Esophagus muscularis mucosa (tissue), 4 donors: Measurements from ENCODE around the gene COQ2. TPM values are rescaled to one million over a fixed set of nuclear protein-coding genes. Genes with fewer than 3 reads are reported as not detected.

Source experiments
- DNase-seq: peaks from one replicate; pipeline ENCODE4 v3.0.0-alpha.2; 2017; ENCODE audit errors: extremely low spot score
- H3K27ac ChIP-seq, 4 donors: fragments of 200-600 bp; sonication (generic); replicated peaks in 1 of 4; 1 replicate in 3 of 4; 2 replicates in 1 of 4; pipeline ENCODE4 v1.5.1; 2016 to 2019; ENCODE audit warnings: mild to moderate bottlenecking in 1 of 4
- H3K27me3 ChIP-seq, 4 donors: fragments of 200-600 bp; sonication (generic); one replicate each; pipeline versions ENCODE4 v1.5.1 to v1.6.0; 2016 to 2019
- H3K36me3 ChIP-seq, 4 donors: fragments of 200-600 bp; sonication (generic); one replicate each; pipeline ENCODE4 v1.5.1; 2016 to 2019
- H3K4me1 ChIP-seq, 4 donors: fragments of 200-600 bp; sonication (generic); one replicate each; pipeline ENCODE4 v1.5.1; 2016 to 2019
- H3K4me3 ChIP-seq, 4 donors: fragments of 200-600 bp; sonication (generic); 1 replicate in 2 of 4; 2 replicates in 2 of 4; pipeline ENCODE4 v1.5.1; 2016 to 2019; ENCODE audit warnings: mild to moderate bottlenecking in 4 of 4, moderate library complexity in 1 of 4
- H3K9me3 ChIP-seq, 4 donors: fragments of 200-600 bp; sonication (generic); 1 replicate in 3 of 4; 2 replicates in 1 of 4; pipeline ENCODE4 v1.5.1; 2016 to 2019
- EP300 ChIP-seq: sonication (generic); formaldehyde crosslinking; IDR thresholded peaks from one replicate; pipeline ENCODE4 v1.6.1; 2017; ENCODE audit warnings: antibody characterized with exemption
- POLR2A ChIP-seq: fragments of 450-650 bp; IDR thresholded peaks from one replicate; pipeline ENCODE4 v1.6.1; 2017; ENCODE audit warnings: antibody characterized with exemption, moderate library complexity, mild to moderate bottlenecking, low read depth
- POLR2AphosphoS5 ChIP-seq, 2 donors: sonication (generic); formaldehyde crosslinking; IDR thresholded peaks; one replicate each; pipeline ENCODE4 v1.6.1; 2017; ENCODE audit warnings: antibody characterized with exemption in 2 of 2
- WGBS: methylation state at CpG from one replicate; pipeline ENCODE4 v1.1.5; 2018; 5-methylcytosine and 5-hydroxymethylcytosine counted together
- intact Hi-C: fragments of 100-400 bp; cut with DNase I; formaldehyde crosslinking; loops from one replicate; pipeline ENCODE4 v1.15.1; 2023
- total RNA-seq, 4 donors: library from RNA; depleted of rRNA; stranded (reverse); fragments of >200 nt; gene quantifications; one replicate each; pipeline versions ENCODE4 v1.1.0 to v1.2.1, GENCODE V29; 2016
- TF ChIP-seq, protein P1 (sequence below), 3 experiments: fragments of 200-600 bp in 2 of 3; fragments of 450-650 bp in 1 of 3; sonication (generic) in 2 of 3; IDR thresholded peaks; one replicate each; pipeline ENCODE4 v1.5.1; 2017 to 2019; ENCODE audit warnings: antibody characterized with exemption in 3 of 3, mild to moderate bottlenecking in 2 of 3, moderate library complexity in 1 of 3

COQ2 gene
- total RNA-seq, 4 donors from 2014 or later, result 4.6 to 6.5 (median 5.4) TPM

DNA sequence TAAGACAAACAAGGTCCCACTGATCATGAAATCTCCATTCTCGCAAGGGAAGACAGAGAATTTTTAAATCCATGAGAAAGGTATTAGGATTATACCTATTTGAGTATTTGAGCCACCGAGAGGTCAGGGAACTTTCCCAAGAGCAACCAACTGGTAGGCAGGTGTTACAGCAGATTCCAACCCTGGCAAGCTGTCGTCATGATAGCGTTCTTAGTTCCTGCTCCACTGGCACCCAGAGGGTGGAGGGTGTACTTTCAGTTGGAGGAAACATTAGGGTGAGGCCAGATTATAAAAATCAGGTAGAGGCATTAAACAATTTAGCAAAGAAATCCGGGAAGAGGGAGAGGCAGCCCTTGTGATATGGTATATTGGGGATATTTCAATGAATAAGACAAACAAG is 23.3 kb downstream of the COQ2 start:
- intact Hi-C loops, result loop anchor here (5.0 kb wide), 1 partner anchor 184 kb away; no protein-coding TSS in a partner anchor
- Histone ChIP-seq H3K4me1 (peaks cover 4 to 17% (median 15%) of the 10 kb centered on the region in 4 donors), H3K27ac (no peak overlapping the region), H3K4me3 (no peak overlapping the region), H3K9me3 (no peaks in the 10 kb centered on the region), H3K36me3 (peaks cover 0 to 21% (median 8%) of the 10 kb centered on the region in 4 donors), H3K27me3 (no peaks in the 10 kb centered on the region)
- TF ChIP-seq POLR2A (no peak), POLR2AphosphoS5 (IDR thresholded peaks at IDR 0.05) (no peak), EP300 (no peak)
- TF ChIP-seq, protein P1, sequence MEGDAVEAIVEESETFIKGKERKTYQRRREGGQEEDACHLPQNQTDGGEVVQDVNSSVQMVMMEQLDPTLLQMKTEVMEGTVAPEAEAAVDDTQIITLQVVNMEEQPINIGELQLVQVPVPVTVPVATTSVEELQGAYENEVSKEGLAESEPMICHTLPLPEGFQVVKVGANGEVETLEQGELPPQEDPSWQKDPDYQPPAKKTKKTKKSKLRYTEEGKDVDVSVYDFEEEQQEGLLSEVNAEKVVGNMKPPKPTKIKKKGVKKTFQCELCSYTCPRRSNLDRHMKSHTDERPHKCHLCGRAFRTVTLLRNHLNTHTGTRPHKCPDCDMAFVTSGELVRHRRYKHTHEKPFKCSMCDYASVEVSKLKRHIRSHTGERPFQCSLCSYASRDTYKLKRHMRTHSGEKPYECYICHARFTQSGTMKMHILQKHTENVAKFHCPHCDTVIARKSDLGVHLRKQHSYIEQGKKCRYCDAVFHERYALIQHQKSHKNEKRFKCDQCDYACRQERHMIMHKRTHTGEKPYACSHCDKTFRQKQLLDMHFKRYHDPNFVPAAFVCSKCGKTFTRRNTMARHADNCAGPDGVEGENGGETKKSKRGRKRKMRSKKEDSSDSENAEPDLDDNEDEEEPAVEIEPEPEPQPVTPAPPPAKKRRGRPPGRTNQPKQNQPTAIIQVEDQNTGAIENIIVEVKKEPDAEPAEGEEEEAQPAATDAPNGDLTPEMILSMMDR (IDR thresholded peaks at IDR 0.05), result no peak
- 88% methylated on average over 5 of the region's 5 CpGs for WGBS
- no peak for DNase-seq

DNA sequence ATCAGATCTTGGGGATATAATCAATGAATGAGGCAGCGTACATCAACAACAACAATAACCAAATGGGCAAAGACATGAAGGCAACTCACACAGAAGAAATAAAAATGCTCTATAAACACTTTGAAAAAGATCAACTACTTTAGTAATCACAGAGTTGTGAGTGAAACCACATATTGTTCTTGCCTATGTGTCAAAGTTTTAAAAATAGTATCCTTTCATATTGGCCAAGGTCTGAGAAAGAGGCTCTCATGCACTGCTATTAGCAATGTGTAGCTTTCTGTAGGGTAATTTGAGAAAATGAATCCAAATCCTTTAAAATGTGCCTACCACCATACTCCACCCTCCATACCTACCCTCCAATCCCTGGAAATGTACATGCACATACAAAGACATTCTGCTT is 25.0 kb downstream of the COQ2 start:
- no peak overlapping the region for H3K4me3 ChIP-seq
- H3K27me3 ChIP-seq, result no peaks in the 10 kb centered on the region
- intact Hi-C loops, result no loop called here
- peaks cover 4 to 28% (median 23%) of the 10 kb centered on the region in 4 donors for H3K4me1 ChIP-seq
- no peaks in the 10 kb centered on the region for H3K9me3 ChIP-seq
- TF ChIP-seq, protein P1 (IDR thresholded peaks at IDR 0.05), result no peak
- TF ChIP-seq POLR2A (no peak), EP300 (no peak), POLR2AphosphoS5 (IDR thresholded peaks at IDR 0.05) (no peak)
- H3K36me3 ChIP-seq, result peaks cover 0 to 10% (median 4%) of the 10 kb centered on the region in 4 donors
- WGBS, result 96% methylated on average over 1 of the region's 1 CpG
- no peak for DNase-seq
- no peak overlapping the region for H3K27ac ChIP-seq

DNA sequence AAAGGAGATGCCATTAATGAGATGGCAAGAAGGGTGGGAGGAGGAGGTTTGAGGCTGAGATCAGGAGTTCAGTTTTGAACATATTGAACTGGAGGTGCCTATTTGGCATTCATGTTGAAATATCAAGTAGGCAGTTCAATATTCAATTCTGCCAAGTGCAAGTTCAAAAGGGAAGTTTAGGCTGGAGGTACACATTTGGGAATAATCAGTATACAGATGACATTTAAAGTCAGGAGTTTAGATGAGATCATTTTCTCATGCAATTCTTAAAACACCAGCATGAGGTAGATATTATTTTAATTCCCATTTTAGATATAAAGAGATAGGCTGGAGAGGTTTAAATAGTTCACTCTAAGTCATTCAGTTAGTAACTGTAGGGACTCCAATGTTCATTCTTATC is 26.1 kb downstream of the COQ2 start:
- intact Hi-C loops, result no loop called here
- TF ChIP-seq, protein P1 (IDR thresholded peaks at IDR 0.05), result no peak
- TF ChIP-seq POLR2AphosphoS5 (IDR thresholded peaks at IDR 0.05), result no peak
- no peak for TF ChIP-seq EP300
- no peak for TF ChIP-seq POLR2A
- Histone ChIP-seq H3K4me3 (no peak overlapping the region), H3K4me1 (peaks cover 4 to 28% (median 23%) of the 10 kb centered on the region in 4 donors), H3K36me3 (peaks cover 0 to 5% (median 4%) of the 10 kb centered on the region in 4 donors), H3K27ac (no peak overlapping the region), H3K27me3 (no peaks in the 10 kb centered on the region), H3K9me3 (no peaks in the 10 kb centered on the region)
- no peak for DNase-seq

DNA sequence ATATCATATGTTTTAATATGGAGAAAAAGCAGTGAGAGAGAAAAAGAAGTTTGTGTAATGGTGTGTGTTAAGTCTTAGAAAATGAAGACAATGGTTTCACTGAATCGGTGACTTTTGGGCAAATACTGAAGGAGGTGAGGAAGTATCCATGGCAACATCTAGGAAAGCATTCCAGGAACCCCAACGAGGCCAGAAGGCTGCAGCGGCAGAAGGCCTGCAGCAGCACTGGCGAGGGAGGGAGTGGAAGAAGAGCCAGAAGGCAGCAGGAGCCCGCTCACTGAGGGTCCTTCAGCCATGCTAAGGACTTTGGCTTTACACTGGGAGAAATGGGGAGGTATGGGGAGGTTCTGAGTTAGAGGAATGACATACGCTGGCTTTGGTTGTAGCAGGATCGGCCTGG is 26.8 kb downstream of the COQ2 start:
- TF ChIP-seq EP300 (no peak), POLR2A (no peak), POLR2AphosphoS5 (IDR thresholded peaks at IDR 0.05) (no peak)
- TF ChIP-seq, protein P1 (IDR thresholded peaks at IDR 0.05), result no peak
- DNase-seq, result no peak
- Histone ChIP-seq H3K9me3 (no peaks in the 10 kb centered on the region), H3K36me3 (peaks cover 0 to 5% (median 0%) of the 10 kb centered on the region in 4 donors), H3K4me3 (no peak overlapping the region), H3K4me1 (peaks cover 4 to 28% (median 23%) of the 10 kb centered on the region in 4 donors), H3K27me3 (no peaks in the 10 kb centered on the region), H3K27ac (peak overlapping the region in 1 of 4 donors; percentile 71)
- 93% methylated on average over 7 of the region's 7 CpGs for WGBS
- intact Hi-C loops, result no loop called here

DNA sequence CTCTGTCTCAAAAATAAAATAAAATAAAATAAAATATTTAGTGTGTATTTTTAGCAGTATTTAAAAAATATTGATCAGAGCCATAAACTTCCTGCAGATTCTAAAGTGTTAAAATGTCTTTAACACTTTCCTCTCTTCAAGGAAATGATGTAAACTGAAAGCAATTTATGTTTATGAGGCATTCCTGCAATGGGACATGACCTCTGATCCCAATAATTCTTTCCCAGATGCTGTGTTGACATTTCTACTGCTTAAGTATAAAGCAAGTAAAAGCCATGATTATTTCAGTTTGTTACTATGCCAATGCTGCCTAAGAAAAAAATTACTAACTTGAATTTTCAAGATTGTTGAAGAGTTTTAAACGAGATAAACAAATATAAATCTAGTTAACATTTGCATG is 29.0 kb downstream of the COQ2 start:
- TF ChIP-seq, protein P1 (IDR thresholded peaks at IDR 0.05), result no peak
- no peak for TF ChIP-seq POLR2AphosphoS5 (IDR thresholded peaks at IDR 0.05)
- TF ChIP-seq EP300, result no peak
- no peak for TF ChIP-seq POLR2A
- no peak overlapping the region for H3K4me3 ChIP-seq
- H3K9me3 ChIP-seq, result no peaks in the 10 kb centered on the region
- H3K4me1 ChIP-seq, result peaks cover 4 to 28% (median 22%) of the 10 kb centered on the region in 4 donors
- DNase-seq, result no peak
- H3K27me3 ChIP-seq, result no peaks in the 10 kb centered on the region
- intact Hi-C loops, result no loop called here
- no peaks in the 10 kb centered on the region for H3K36me3 ChIP-seq
- H3K27ac ChIP-seq, result no peak overlapping the region
- WGBS, result 60% methylated on average over 1 of the region's 1 CpG
